GM21528 (cell line): ENCODE measurements around the gene COLEC12.
"Not testable (repeated sequence)": the region's sequence is repeated elsewhere in the genome, so short reads cannot be mapped to it uniquely, and the experiment has no call there.

Experiments
- ATAC-seq: cut with Tn5 transposase; IDR thresholded peaks from one replicate; pipeline ENCODE4 v1.9.1; 2021; ENCODE audit warnings: mild to moderate bottlenecking, moderate library complexity; ENCODE audit not compliant: unreplicated experiment, low FRiP score

COLEC12 gene

DNA sequence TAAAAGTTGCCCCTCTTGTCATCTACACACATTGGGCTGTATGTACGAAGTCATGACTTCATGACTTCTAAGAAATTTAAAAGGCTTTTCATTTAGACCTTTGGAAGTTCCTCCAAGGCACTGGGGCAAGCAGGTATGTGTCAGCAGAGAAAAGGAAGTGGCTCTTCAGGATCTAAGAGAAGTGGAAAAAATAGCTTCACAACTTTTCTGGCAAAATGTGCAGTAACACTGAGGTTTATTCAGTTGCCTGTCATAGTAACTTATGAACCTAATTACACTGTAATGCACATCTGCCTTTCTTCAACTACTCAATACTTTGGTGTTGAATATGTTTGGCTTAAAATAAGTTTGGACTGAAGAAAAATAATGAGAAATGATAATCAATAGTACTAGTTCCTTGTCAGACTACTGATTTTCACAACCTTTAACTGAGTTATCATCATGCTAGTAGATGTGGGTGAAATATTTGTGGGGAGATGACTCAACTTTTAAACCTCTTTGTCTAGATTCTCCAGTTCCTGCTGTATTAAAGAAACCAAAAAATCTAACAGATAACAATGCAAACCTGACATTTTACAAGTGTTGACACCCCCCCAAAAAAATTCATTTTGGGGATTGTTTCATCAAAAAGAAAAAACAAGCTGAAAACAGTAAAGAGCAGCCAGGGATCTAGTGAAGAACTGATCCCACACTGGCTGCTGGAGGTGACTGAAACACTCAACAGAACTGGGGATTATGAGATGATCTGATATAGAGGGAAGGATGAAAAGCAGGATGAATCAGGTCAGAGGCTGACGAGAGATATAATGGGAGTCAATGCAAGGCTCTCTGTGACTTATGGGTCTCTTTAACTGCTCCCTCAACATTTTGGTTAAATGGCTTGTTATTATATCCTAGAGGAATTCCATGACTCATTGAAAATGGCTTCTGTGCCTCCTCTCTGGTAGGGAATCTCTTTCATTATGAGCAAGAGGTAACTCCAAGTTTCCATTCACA, 84.6 kb downstream of the COLEC12 start:
- ATAC-seq = no peak

DNA sequence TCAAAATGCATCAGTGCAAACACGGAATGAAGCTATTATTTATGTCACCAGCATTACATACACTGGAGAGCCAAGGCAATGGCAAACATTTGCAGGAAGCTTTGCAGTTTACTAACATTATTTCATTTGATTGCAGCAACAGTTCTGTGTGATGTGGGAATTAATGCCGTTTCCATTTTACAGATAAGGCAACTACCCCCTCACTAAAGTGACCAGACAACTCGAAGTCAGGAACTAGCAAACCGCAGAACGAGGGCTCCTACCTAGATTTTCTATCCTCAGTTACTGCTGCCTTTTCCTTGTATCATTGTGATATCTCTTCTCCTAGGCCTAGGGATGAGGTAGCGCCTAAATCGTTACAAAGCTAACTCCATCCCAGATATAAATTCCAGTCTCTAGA, 85.5 kb downstream of the COLEC12 start:
- no peak for ATAC-seq

DNA sequence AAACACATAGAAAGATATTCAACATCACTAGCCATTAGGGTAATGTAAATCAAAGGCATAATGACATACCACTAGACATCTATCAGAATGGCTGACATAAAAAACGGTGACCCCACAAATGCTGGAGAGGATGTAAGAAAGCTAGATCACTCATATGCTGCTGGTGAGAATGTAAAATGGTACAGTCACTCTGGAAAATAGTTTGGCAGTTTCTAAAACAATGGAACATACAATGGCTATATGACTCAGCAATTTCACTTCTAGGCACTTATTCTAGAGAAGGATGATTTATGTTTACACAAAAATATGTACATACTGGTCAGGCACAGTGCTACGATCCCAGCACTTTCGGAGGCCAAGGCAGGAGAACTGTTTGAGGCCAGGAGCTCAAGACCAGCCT, 87.3 kb downstream of the COLEC12 start:
- no peak for ATAC-seq

DNA sequence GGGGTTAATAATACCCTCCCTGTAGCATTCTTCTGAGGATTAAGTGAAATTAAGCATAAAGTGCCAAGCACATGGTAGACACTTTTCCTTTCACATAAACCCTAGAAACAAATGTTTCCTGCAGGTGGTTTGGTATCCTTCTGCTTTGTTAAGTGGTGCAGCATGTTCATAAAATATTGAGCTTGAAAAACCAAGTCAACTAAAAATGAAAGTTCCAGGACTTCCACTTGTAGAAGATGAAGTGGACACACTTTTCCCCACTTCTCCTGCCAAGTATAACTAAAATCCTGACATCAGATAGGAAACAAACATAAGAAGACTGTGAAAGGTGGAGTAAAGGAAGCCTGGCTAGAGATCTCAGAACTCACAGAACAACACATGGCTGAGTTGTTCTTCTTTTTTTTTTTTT, 90.5 kb downstream of the COLEC12 start:
- ATAC-seq = no peak

DNA sequence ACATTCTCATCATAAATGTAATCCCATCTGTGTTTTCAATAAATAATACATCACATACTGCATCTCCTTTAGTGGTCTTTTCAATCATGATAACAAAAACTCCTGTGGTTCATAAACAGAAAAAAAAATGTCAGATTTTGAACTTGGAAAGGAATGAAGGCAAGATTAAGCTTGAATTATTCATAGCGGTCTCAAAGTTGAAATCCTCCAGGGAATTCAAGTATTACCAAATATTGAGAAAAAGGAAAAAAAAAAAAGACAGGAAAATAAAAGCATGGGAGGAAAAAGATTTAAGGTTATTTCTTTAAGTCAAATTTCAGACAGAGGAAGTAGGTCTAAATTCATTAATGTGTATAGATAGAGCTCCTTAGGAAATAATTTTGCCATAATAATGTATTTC, 92.1 kb downstream of the COLEC12 start:
- no peak for ATAC-seq

DNA sequence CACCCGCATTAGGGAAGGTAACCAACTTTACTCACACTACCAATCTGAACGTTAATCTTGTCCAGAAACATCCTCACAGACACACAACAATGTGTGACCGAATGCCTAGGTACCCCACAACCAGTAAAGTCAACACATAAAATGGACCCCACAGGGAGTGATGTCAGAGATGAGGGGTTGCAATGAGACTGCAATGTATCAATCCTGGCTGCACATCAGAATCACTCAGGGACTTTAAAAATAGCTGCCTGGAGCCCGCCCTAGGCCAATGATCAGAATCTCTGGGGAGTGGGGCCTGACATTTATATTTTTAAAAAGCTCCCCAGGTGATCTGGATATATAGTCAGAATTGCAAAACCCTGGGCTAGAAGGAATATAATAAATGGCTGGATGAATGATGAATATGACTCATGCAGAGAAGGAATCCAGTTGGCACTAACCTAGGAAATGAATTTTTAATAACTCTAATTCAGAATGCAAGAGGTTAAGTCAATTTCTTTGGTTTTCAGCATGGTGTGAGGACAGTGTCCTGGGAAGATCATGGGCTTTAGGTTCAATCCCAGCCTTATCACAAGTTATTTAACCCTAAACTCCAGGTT, 92.8 kb downstream of the COLEC12 start:
- no peak for ATAC-seq

DNA sequence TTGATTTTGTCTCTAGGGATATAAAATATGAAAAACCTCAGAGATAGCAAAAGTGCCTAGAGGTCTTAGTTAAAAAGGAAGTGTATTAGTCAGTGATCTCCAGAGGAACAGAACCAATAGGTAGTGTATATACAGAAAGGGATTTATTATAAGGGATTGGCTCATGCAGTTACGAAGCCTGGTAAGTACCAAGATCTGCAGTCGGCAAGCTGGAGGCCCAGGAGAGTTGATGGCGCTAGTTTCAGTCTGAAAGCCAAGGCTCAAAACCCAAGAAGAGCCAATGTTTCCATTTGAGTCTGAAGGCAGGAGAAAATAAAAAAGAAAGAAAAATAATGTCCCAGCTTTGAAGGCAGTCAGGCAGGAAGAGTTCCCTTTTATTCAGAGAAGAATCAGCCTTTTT, 93.3 kb downstream of the COLEC12 start:
- no peak for ATAC-seq

DNA sequence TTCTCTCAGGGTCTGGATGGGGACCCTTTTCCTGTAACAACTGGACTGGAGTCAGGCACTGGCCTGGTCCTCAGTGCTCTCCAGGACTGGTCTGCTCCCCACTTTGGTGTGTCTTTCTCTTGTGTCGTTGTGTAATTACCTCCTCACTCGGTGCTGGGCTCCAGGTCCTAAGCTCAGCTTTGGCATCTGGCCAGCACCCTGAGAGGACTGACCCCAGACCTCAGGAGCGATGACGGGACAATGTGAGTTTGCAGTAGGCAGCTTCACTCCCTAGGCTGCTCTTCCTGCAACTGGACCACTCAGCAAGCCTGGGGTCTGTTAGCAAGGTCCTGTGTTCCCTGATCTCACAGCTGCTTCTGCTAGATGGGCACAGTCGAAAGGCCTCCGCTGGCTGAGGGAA, 93.8 kb downstream of the COLEC12 start:
- no peak for ATAC-seq

DNA sequence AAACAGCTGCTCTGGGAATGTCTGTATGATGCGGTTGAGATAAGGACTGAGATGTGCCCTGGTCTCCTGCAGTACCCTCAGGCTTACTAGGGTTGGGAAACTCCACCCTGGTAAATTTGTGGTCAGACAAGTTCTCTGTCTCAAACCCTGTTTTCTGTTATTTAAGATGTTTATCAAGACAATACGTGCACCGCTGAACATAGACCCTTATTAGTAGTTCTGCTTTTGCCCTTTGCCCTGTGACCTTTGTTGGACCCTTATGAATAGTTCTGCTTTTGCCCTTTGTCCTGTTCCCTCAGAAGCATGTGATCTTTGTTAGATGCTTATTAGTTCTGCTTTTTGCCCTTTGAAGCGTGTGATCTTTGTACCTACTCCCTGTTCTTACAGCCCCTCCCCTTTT, 95.5 kb downstream of the COLEC12 start:
- ATAC-seq = not testable (repeated sequence)

DNA sequence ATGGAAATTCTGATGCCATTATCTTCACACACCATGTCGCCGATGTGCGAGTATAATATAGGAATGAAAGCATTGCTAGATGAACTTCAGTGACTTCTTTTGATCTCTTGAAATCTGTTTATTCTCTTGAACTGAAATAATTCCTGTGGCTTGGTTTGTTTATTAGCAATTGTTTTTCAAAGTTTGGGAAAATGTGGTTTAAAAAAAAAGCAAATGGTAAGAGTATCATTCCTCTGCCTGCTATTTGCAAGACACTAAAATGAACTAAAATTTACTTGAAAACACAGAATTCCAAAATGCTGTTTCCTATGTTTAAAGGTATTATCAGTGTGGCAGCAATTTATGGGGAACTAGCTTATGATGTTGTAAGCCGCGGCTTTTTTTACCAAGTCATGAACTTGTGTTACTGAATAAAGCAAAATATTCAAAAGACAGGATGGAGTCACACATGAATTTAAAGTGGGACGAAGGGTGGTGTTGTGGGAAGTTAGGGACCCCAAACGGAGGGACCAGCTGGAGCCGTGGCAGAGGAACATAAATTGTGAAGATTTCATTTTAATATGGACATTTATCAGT, 96.4 kb downstream of the COLEC12 start:
- no peak for ATAC-seq

DNA sequence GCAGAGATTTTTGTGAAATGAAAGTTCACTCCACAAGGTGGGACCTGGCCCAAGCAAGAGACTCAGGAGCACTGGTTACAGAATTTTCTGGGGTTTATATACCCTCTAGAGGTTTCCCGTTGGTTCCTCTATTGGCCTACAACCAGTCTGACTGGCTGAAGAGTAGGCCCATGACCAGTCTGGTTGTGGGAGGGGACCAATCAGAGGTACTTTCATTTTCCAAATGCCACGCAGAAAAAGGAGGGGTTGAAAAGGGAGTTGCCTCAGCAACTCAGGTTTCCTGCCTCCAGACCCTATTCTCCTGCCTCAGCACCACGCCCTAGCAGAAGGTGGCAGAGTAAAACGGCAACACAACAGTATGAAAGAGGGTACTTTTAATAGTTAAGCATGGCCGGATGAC, 98.4 kb downstream of the COLEC12 start:
- ATAC-seq = no peak

DNA sequence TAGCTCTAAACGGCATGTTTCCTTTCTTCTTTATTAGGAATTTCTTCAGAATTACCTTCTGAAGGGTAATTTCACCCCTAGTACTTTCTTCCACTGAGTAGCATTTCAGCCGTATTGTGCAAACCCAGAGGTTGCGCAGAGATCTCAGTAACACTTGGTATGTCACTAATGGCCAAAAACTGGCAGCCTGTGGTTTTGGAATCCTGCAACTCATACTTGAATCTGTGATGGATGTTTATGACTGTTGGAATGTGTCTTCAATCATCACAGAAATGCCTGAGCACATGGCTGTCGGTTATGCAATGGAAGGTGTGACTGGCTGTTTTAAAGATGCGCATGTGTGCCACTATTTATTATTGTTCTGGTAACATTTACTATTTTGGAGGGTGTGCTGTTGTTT, 100.0 kb downstream of the COLEC12 start:
- ATAC-seq = no peak

DNA sequence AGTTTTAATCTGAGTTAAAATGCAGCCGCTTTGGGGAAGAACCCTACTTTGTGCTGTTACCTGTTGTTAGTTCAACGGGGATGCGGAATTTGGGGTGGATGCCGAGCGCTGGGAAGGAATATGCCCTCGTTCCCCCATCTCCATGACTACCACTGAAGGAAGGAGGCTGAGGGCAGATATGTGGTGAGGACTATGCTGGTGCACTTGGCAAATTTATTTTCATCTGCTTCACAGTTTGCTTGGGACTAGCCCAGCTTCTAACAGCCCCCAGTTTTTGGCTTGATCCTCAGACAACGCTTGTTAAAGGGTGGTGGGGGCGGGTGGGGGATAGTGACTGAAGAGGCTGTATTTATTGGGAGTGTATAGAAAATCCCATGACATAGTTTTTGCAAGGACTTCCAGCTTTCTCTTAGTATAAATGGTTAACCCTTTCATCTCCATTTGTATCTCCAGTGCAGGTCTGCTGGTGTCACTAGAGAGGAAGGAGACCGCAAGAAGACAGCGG, 100.8 kb downstream of the COLEC12 start:
- no peak for ATAC-seq

DNA sequence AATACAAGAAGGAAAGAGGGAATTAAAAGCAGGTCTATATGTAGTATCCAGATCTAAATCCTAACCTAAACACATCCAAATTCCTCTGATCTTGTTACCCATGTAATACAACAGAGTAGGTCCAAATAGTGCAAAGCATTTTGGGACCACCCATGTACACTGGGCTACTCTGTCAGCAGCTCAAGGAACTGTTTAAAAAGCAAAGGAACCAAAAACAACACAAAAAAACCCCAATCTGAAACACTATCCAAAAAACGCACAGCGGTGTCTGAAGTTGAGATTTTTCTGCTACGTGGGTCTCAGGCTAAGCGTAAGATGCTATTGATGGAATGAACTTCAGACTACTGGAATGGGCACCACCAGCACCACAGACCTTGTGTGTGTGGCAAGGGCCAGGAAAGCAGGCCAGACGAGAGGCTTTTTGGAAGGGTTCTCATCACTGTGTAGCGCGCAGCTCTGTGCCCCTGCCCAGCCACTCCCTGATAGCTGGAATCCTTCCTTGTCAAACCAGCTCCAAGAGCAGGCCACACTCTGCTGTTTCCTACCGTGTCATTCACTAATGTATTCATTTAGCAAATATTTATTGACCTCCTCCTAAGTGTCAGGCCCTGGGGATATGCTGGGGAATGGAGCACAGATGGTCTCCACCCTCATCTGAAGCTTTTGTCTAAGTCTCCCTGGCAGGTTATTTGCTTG, 101.4 kb downstream of the COLEC12 start:
- ATAC-seq = no peak

DNA sequence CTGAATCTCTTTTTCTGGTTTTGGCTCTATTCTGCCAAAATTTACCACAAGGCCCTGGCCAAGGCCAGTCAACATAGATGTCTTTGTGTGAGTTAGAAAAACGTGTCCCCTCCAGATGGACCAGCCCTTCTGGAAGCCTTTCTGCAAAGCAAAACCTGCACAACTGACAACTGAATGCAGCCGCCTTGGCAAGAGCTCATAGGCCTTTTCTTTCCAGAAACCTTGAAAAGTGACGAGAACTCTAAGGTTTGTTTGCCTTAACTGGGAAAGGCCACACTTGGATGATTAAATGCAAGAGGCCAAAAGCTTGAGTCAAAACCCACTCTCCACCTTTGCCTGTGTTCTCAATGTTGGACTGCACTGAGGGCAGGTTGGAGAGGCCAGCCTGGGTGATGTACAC, 103.9 kb downstream of the COLEC12 start:
- no peak for ATAC-seq

DNA sequence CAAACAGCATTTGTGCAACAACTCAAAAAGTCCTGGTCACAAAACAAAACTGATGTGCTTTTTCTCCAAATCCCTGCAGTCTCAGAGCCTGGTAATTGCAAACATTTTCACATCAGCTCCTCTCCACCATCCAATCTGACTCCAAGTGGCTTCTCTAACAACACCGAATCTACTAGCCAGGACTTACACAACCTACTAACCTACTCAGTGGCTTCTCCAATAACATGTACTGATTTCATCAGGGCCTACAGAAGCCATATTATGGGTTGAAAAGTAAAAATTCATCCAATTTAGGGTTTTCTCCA, 104.3 kb downstream of the COLEC12 start:
- no peak for ATAC-seq

DNA sequence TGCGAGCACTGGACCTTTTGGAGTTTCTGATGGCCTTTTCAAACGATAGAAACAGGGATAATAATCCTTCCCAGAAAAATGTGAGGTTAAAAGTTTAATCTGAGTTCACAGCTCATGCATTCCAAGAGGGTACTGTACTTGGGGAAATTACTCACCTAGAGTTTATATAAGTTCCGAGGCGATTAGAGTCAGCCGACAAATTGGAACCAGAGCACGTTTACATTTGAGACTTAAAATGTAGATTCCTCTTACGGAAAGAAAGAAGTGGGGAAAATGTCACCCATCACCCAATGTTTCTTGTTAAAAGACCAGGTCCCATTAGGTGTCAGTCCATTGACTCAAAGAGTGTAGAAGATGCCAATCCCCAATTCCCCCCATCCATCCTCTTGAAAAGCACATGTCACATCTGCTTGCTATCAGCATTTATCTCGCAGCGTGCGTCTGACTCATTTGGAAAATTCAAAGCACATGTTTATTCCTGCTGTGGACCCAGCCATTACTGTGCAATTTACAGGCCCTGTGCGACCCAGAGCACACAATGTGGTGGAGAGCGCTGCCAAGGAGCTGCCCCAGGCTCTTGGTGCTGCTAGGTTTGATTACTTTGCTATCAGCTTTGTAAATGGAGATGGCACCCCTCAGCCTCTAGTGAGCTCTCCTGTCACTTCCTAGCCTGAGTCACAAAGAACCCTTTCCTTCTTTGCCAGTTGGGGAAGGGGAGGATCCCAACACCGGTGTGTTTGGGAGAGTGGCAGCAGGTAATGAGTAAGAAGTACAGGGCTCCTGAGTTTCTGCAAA, 104.8 kb downstream of the COLEC12 start:
- ATAC-seq = no peak

DNA sequence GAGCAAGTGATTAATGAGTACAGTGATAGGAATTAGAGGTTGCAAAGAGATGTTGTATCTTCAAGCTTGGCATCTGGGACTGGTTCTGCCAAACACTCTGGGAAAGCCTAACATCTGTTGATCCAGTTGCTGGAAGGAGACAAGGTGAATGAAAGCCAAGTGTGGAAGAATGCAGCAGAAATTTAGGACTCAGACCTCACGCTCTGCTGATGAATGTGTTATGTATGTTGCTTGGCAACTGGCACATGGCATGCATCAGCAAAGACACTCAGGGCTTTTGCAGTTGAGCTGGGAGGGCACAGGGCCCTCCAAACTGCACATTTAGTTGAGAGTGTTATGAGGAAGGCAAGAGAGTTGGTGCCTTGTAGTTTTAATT, 105.5 kb downstream of the COLEC12 start:
- no peak for ATAC-seq

DNA sequence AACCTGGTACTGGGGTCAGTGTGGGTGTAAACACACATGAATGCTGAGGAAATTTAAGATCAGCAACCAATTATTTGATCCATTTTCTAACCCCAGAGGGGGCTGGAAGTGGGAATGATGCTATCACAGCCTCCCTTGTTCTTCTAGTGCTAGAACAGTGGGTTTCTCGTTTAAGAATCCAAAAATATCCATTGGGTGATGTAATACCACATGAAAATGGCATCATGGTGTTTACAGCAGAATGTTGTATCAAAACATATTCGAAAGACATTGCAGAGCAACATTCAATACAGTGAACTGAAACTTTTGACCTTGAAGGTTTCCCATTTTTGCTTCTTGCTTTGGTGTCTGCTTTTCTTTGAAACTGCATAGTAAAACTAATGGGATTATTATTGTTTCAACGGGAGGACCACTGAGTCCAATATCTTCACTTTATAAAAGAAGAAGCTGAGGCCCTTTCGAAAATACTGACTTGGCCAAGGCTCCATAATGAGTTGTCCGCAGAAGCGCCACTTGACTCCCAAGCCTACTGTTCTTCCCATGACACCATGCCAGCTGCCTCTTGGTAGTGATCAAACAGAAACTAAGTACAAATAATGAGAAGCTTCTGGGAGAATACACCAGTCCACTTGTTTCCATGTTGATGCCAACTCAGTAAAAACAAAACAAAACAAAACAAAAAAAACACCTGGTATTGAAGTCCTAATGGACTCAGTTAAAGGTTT, 106.1 kb downstream of the COLEC12 start:
- no peak for ATAC-seq

DNA sequence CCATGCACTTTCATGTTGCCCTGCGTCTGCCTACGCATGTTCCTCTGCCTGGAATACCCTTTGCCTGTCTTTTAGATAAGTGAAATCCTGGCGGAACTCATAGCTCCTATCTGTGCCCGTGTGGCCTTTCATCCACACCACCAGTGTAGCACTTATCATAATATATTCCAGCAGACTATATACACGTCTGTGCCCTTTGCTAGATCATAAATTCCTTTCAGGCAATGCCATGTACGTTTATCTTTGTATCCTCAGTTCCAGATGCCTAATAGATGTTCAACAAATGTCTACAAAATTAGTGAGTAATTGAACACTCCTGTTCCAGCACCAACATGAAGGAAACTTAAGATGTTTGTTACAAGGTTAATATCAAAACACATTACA, 106.9 kb downstream of the COLEC12 start:
- no peak for ATAC-seq
